Measurements from ENCODE around the gene PNKD.
A peak's percentile ranks its signal among the peaks of the same experiment; 100 is the strongest.

The PNKD gene

DNA sequence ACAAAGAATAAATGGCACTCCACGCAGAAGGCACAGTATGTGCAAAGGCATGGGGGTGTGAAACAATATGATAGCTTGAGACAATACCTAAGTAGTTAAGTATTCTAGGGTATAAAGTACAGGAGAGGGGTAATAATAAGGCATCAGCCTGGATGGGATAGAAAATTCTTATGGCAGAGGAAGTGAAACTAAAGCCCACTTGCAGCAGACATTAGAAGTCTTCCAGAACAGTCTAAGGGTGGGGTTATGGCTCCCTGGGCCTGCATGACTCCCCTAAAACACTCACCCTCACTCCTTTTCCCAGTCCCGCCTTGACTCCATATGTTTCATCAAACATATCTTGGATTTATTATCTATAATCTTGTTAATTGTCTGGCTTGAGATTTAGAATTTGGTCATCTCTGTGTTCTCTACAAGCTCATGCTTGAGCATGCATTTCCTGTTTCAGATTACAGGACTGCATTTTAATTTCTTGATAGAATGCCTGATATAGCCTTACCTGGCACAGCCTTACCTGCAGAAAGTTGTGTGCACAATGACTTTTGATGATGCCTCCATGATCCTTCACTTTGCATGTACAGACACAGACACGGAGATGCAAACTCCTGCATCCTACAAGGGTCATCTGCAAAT, 50.5 kb downstream of the PNKD start:
- DNase-seq: no peak

DNA sequence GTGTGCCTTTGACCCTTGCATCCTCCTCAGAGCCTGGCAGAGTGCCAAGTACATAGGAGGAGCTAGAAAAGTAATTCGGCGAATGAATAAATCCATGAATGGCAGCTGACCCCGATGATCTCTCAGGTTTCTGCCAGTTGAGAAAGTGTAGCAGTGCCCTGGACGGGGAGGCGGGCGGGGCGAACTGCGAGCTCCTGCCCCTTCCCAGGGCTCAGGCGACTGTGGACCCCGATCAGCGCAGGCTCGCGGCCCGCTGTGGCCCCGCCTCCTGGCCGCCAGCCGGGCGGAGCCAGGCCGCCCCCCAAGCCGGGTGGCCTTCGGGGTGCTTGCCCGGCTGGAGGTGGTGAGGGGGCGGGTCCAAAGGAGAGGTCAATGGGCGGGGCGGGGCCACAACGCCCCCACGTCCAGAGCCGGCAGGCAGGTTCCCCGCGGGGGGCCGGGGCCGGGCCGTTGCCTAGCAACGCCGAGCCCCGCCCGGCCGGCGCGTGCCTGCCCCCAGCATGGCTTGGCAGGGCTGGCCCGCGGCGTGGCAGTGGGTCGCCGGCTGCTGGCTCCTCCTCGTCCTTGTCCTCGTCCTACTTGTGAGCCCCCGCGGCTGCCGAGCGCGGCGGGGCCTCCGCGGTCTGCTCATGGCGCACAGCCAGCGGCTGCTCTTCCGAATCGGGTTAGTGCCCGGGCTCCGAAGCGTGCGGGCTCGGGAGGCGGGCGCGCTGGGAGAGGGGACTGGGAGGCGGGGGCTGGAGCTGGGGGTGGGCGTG, 52.6 kb downstream of the PNKD start:
- peak; percentile 72 for DNase-seq

DNA sequence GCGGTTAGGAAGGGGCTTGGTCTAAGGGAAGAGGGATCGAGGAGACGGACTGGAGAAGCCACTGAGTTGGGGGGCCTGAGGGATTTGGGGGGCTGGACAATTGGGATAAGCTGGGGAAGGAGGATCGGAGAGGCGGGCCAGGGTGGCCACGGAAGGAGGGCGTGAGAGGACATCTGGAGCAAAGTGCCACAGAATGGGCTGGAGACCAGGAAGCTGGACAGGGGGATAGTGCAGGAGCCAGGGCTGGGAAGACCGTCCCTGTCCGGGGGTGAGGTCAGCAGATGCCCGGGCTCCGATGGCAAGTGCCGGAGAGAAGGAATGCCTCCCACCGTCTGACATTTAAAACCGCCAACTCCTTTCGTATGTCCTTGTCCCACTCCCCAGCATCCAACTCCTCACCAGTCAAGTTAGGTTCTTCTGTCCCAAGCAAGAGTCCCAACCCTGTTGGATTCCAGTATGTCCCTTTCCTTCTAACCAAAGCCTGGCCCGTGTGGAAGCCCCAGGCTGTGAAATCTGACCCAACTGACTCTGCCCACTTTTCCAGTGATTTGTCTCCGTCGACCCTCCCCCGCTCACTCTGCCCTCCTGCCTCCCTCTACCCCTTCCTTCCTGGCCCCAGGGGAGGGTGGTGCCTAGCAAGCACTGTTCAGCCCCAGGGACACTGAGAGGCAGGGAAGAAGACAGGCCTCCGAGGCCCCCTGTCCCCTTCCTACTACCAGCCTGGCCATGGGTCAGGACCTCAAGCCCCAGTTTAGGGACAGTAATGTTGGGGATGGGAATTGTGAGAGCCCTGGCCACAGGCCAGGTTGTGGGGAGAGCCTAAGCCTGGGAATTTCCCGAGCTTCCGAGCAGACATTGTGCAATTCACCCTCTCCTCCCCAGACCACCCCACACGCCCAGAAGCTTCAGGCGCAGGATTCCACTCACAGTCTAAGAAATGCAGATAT, 53.5 kb downstream of the PNKD start:
- no peak for DNase-seq

DNA sequence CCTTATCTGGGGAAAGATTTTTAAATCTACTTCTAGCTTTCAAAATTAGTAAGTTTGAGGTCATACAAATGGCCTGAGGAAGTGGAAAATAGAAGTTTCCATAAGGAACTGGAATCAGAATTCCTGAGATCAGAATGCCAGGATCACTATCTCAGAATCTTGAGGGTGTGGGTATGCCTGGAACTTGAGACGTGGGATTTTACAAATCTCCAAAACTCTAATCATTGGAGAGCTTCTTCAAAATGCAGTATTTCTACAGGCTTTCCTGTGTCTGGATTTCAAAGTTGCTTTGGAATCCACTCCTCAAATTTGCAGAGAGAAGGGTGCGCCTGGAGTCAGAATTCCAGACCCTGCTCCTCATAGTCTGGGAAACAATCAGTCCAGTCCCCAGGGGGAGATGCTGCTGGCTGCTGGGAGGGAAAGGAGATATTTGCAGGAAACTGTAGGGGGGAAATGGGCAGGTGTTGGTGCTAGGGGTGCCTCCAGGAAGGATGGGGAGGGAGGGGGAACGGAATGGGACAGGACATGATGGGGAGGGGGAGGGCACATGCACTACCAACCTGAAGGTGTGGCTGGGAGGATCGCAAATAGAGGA, 55.3 kb downstream of the PNKD start:
- DNase-seq: no peak

DNA sequence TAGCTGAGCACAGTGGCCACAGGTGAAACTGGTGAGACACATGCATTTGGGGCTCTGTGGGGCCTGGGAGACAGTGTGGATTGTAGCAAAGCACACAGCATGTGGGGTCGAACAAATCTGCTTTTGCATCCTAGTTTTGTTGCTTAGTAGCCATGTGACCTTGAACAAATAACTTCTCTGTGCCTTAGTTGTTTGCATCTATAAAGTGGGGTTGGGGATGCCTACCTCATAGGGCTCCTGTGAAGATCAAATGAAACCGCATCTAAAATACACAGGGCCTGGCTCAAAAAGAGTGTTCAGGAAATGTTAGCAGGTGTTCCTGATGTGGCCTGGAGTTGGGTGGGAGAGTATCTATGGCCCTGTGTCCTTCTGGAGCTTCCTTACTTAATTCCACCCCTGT, 56.0 kb downstream of the PNKD start:
- no peak for DNase-seq

DNA sequence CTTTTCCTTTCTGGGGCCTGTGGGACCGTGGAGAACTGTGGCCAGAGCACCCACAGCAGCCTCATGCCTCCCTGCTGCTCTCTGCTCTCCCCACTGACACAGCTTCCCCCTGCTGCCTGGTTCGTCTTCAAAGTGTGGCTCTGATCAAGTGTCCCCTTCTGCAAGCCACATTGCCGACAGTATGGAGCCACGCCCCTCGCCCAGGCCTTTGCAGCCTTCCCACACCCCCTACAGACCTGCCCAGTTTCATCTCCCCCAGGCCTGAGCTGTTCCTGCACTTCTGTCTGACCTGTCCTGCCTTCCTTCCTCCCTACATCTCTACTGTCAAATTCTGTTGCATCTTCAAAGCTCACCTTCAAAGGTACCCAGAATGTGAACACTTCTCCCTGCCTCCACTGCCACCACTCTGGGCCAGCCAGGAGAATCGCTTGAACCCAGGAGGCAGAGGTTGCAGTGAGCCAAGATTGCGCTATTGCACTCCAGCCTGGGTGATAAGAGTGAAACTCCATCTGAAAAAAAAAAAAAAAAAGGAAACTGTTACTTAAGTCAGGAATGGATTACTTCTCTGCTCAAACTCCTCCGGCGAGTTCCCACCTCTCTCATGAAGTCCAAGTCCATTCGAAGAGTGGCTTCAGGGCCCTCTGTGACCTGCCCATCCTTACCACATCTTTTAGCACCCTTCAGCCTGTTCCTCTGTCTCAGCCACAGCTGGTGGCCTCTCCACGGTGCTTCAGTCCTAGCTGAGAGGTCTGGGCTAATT, 57.3 kb downstream of the PNKD start:
- no peak for DNase-seq

DNA sequence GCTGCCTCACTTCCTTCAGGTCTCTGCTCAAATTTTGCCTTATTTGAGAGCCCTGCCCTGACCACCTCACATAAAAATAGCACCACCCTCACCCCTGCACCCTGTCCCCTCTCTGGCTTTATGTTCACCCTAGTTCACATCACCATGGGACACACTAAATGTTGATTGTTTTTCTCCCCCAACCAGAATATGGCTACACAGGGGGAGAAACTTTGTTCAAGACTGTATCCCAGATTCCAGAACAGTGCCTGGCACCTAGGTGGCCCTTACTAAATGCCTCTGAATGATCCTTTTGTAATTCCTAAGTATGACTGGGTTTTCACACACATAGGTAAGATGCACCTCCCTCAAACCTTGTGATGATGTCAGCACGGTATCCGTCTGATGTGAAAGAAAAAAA, 58.0 kb downstream of the PNKD start:
- no peak for DNase-seq

DNA sequence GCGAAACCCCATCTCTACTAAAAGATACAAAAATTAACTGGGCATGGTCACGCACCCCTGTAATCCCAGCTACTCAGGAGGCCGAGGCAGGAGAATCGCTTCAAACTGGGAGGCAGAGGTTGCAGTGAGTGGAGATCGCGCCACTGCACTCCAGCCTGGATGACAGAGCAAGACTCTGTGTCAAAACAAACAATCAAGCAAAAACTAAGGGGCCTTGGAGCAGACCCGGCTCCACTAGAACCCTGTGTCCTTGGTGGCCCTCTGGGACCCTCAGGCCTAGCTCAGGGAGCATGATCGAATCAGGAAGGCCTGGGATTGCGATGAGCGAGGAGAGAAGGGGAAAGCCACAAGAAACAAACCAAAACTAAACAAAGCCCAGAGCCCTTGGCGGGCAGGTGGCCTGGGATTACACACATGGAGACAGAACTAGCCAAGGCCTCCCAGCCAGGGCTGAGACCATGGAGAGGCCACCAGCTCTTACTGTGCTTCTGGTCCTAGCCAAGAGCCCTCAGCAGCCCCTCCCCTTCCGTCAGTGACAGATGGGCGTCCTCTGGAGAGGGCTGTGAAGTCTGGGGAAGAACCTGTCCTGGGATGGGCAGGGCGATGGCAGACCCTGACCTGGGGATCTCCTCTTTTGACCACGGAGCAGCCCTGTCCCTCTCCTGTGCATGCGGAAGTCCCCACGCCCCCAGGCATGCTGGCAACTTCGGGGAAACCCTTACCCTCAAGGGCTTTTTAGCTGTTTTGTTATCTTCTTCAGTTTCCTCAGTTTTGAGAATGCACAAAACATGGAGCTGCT, 58.9 kb downstream of the PNKD start:
- no peak for DNase-seq

DNA sequence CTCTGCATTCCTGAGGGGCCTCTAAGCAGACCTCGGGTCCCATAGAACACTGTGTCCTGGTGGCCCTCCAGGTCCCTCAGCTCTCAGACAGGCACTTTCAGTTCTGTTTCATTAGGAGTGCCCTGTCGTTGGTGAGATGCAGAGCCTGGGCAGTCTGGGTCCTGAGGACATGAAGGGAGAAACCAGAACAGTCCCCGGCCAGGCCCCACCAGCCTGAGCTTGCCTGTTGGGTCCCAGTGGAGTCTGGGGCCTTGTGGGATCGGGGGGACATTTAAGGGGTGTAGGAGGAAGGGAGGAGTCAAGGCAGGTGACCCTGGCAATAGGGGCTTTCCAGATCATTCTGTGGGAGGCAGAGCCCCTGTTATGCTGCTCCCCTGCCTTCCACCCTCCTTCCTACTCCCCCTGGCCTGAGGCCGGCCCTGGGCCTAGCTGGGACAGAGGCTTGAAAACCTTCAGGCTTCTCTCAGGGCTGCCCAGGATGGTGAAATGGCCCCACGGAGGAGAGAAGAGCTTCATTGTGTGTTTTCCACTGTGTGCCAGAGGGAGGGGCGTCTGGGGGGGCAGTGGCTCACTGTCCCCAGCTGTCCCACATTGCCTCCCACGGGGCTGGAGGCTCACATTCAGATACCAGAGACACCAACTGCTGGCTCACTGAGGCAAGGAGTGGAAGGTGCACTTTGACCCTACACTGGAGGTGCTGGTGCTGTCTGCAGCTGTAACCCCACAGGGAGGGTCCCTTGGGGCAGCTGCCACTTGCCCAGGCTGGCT, 59.7 kb downstream of the PNKD start:
- no peak for DNase-seq

DNA sequence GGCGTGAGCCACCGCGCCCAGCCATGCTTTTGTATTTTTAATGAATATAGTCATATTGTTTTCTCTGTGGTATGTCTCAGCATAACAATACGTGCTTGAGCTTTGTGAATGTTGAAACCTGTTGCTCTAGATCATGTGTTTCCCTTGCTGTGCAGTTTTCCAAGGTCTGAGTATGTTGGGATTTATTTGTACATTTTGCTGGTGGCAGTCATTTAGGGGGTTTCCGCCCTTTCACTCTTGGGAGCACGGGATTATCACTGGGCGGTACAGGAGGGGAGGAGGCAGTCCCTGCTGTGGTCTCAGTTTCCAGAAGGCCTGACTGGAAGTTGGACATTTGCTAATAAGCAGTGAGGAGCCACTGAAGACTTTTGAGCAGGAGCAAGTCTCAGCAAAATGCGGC, 61.4 kb downstream of the PNKD start:
- no peak for DNase-seq

DNA sequence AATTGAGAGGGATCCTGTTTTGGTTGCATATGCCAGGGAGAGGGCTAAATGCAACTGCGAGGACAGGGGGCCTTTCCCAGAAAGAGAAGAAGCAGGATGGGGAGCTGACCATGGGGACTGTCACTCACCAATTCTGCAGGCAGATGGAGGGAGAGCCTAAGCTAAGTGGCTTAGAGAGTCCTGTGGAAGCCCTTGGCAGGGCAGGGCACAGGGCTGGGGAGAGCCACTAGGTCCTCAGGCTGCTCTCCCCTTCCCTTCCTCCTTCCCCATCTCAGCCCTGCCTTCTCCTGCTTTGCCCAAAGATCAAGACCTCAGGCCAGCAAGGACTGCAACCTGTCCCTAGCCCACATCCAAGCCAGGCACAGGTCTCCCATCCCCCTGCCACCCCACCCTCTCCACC, 62.0 kb downstream of the PNKD start:
- no peak for DNase-seq

DNA sequence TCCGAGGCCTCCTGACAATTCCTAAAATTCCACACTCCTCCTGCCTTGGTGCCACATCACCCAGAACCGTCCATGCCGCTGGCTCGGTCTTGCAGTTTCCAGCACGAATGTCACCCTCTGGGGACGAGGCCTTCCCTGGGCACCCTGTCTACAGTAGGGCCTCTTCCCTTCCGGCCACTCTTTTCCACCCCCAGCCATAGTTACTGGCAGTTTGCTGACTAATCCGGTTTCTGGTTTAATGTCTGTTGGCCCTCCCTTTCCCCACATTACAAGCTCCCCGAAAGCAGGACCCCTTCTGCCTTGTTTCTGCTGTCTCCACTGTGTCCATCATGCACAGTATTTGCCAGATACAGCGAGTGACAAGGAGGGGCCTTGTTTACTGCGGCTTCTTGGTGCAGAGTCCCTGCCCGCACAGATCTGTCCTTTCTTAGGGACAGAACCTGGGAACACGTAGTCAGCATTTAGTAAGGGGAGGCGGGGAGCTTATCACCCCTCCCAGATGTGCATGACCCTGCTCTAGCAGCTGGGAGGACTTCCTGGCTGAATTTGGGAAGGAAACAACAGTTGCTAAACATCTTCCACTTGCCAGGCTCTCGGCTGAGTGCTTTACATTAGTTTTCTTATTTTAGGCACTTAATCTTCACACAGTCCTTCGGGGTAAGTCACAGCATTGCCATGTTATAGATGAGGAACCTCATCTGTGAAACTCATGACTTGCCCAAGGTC, 62.8 kb downstream of the PNKD start:
- no peak for DNase-seq

DNA sequence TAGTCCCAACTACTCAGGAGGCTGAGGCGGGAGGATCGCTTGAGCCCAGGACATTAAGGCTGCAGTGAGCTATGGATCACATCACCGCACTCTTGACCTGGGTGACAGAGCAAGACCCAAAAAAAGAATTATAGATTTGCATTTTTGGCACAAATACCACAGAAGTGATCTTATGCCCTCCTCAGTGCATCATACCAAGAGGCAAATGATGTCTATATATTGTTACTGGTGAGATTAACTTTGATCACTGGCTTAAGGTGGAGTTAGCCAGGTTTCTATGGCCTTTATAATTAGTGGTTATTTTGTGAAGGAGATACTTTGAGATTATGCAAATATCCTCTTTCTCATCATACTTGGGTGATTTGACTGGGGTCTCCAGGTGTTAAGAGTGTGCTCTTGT, 64.2 kb downstream of the PNKD start:
- no peak for DNase-seq

DNA sequence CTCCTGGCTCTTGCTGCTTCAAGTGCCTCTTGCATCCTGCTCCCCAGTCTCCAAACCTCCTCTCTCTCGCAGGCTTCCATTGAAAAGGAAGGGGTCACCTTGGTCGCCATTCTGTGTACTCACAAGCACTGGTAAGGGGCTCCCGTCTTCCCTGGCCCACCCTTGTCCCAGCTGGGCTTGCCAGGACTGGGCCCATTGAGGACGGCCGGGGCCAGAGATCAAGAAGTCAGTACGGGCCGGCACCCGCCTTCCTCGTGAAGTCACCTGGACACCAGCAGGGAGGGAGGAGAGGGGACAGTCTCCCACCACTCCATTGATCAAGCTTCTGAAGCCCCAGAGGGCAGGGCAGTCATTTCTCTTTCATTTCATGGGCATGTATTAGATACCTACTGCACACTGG, 70.3 kb downstream of the PNKD start:
- no peak for DNase-seq

DNA sequence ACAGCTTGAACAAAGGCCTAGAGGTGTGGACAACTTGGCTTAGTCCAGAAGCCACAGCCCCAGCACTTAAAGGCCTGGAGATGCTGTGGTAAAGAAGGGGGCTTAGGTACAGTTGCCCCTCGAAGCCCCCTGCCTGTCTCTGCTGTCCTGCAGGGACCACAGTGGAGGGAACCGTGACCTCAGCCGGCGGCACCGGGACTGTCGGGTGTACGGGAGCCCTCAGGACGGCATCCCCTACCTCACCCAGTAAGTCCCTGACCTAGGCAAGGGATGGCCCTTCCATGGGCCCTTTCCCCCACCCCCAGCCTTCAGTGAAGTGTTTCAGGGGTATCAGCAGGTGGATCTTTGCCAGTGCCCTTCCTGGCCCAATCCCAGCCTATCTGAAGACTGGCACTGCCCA, 71.1 kb downstream of the PNKD start:
- no peak for DNase-seq

DNA sequence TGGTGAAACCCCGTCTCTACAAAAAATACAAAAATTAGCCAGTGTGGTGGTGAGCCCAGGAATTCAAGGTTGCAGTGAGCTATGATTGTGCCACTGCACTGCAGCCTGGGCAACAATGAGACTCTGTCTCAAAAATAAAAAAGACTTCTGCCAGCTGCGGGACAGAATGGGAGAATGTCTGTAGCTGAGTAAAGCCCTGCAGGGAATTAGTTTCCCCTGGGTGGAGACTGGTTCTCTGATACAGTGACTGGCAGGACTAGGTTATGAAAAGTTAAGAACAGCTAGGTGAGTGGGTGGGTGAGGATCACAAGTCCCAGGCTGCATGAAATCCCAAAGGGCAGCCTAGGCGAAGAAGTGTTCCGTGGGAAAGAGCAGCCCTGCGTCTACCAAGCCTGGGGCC, 72.5 kb downstream of the PNKD start:
- no peak for DNase-seq

DNA sequence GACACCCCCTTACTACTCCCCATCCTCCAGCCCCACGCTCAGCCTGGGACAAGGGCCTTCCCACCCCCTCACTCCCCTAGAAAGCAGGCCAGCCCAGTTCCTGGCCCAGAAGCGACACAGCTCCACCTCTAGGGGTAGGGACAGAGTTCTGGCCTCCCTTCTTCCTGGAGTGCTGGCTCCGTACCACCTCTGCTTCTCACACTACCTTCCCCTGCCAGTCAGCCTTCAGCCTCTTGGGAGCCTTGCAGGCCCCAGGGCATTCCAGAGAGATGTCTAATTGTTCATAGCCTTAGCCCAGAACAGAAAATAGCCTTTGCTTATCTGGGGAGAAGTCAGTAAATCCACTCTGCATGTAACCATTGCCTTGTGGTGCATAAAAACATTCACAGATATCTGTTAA, 73.3 kb downstream of the PNKD start:
- DNase-seq: no peak

DNA sequence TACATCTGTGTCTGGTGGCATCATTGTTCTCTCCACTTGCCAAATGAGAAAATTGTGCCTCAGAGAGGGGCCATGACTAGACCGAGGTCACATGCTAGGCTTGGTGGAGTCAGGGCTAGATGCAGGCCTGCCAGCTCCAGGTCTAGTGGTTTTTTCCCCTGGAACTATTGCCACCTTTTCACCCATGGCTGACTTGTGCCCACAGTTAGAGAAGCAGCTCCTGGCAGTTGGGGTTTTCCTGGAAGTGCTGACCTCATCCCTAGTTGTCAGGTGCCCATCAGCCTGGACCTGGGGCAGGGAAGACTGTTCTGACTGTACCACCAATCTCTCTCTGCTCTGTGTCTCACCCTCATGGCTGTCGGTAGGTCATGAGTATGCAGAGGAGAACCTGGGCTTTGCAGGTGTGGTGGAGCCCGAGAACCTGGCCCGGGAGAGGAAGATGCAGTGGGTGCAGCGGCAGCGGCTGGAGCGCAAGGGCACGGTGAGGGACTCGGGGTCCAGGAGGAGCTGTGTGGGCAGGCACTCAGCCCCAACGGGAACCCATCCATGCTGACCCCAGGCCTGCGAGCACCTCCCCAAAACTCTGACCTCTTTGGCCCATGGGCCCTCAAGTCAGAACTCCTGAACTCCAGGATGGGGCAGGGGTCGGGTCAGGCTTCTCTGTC, 73.9 kb downstream of the PNKD start:
- DNase-seq: no peak

DNA sequence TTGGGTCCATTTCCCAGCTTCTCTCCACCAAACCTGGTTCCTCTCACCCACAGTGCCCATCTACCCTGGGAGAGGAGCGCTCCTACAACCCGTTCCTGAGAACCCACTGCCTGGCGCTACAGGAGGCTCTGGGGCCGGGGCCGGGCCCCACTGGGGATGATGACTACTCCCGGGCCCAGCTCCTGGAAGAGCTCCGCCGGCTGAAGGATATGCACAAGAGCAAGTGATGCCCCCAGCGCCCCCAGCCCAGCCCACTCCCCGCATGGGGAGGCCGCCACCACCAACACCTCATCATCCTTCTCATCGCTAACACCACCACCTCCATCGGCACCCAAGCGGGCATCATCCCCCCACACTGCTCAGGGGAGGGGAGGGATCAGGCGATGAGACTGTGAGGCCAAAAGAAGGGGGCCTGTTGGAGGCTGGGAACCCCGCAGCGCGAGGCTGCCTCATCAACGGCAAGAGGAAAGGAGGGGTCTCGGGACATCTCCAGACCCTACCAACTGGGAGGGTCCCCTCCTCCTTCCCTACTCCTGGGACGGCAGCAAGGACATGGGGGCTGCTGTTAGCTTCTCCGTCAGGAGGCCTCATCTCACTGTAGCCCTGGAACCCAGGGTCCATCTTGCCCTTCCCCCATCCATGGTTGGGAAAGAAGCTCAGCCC, 74.6 kb downstream of the PNKD start:
- no peak for DNase-seq
